C4-2B (cell line): ENCODE data around the gene RIPOR2.

Source experiments
- ZFX ChIP-seq: fragments of 450-650 bp; IDR thresholded peaks from 2 replicates; pipeline ENCODE4 v1.6.1; 2017
- TF ChIP-seq, protein P1 (sequence below): fragments of 450-650 bp; conservative IDR thresholded peaks from 2 replicates; pipeline ENCODE4 v1.5.1; 2017; ENCODE audit warnings: mild to moderate bottlenecking

DNA sequence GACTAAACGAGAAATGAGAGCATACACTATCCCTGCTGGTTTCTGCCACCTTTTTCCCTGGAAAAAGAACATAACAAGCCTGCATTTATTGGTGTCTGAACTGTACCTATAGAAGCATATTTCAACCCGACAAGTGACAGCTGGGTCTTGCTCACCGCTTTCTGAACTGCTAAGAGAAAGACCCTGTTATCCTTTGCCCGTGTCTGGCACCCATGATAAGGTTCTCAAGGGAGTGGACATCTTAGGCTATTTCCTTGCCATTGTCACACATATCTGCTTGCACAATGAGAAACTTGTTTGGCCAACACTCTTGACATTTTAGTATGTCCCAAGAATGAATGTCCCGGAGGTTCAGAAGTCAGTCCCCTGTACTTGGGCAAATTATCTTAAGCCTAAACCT lies 19.3 kb downstream of the RIPOR2 start:
- TF ChIP-seq, protein P1, sequence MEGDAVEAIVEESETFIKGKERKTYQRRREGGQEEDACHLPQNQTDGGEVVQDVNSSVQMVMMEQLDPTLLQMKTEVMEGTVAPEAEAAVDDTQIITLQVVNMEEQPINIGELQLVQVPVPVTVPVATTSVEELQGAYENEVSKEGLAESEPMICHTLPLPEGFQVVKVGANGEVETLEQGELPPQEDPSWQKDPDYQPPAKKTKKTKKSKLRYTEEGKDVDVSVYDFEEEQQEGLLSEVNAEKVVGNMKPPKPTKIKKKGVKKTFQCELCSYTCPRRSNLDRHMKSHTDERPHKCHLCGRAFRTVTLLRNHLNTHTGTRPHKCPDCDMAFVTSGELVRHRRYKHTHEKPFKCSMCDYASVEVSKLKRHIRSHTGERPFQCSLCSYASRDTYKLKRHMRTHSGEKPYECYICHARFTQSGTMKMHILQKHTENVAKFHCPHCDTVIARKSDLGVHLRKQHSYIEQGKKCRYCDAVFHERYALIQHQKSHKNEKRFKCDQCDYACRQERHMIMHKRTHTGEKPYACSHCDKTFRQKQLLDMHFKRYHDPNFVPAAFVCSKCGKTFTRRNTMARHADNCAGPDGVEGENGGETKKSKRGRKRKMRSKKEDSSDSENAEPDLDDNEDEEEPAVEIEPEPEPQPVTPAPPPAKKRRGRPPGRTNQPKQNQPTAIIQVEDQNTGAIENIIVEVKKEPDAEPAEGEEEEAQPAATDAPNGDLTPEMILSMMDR, result no peak
- no peak for TF ChIP-seq ZFX
